OCI-LY7 (cell line): ENCODE results near the gene FHL1. TPM values are rescaled to one million over a fixed set of nuclear protein-coding genes. Genes with fewer than 3 reads are reported as not detected.

Experiments used
- BruUV-seq: library from RNA; stranded (reverse); fragments of 400-500 nt; replicated peaks from 2 replicates; lab custom pipeline; 2021; lab: Mats Ljungman, UMichigan
- CTCF ChIA-PET: fragments of 300-600 bp; sonication (Branson Sonifier 250); formaldehyde crosslinking; loops from one replicate; lab custom pipeline; 2022; ENCODE audit warnings: antibody characterized with exemption; ENCODE audit not compliant: unreplicated experiment; lab: Charles Lee
- POLR2A ChIA-PET: fragments of 300-600 bp; sonication (Branson Sonifier 250); formaldehyde crosslinking; loops from one replicate; lab custom pipeline; 2022; ENCODE audit warnings: antibody characterized with exemption; lab: Charles Lee
- DNase-seq: peaks from one replicate; pipeline ENCODE4 v3.0.0-alpha.2; 2015; ENCODE audit warnings: low spot score
- H2AFZ ChIP-seq: fragments of 200-600 bp; sonication (generic), shearing (Covaris generic); 2 replicates; pipeline ENCODE4 v1.6.1; 2014; ENCODE audit warnings: mild to moderate bottlenecking, antibody characterized with exemption, low read length, moderate library complexity
- H3K27ac ChIP-seq: fragments of 200-600 bp; sonication (generic); 2 replicates; pipeline ENCODE4 v1.5.1; 2014; ENCODE audit warnings: mixed run types, low read depth, mild to moderate bottlenecking, moderate library complexity, low read length, inconsistent platforms; ENCODE audit not compliant: poor library complexity, severe bottlenecking
- H3K36me3 ChIP-seq: fragments of 200-600 bp; sonication (generic); 2 replicates; pipeline ENCODE4 v1.6.1; 2014; ENCODE audit warnings: mild to moderate bottlenecking, antibody characterized with exemption, low read length, moderate library complexity, mixed read lengths; ENCODE audit not compliant: insufficient read depth
- H3K4me1 ChIP-seq: fragments of 200-600 bp; sonication (generic); 2 replicates; pipeline ENCODE4 v1.5.1; 2014; ENCODE audit warnings: mild to moderate bottlenecking, low read length; ENCODE audit not compliant: insufficient read depth, poor library complexity, severe bottlenecking
- H3K4me2 ChIP-seq: fragments of 200-600 bp; sonication (generic); 2 replicates; pipeline ENCODE4 v1.6.1; 2014; ENCODE audit warnings: mild to moderate bottlenecking, low read length
- H3K4me3 ChIP-seq: fragments of 200-600 bp; sonication (generic); 2 replicates; pipeline ENCODE4 v1.5.1; 2014; ENCODE audit warnings: mild to moderate bottlenecking, low read depth, low read length; ENCODE audit not compliant: poor library complexity, severe bottlenecking
- H3K79me2 ChIP-seq: fragments of 200-600 bp; sonication (generic); 2 replicates; pipeline ENCODE4 v1.6.1; 2016; ENCODE audit warnings: low read depth, mild to moderate bottlenecking, low read length, moderate library complexity, mixed read lengths; ENCODE audit not compliant: insufficient read depth
- H3K9me2 ChIP-seq: fragments of 200-600 bp; sonication (generic); 2 replicates; pipeline ENCODE4 v1.6.1; 2016; ENCODE audit warnings: mild to moderate bottlenecking, low read length, mixed read lengths; ENCODE audit not compliant: insufficient read depth
- H3K9me3 ChIP-seq: fragments of 200-600 bp; sonication (generic); 2 replicates; pipeline ENCODE4 v1.6.1; 2014; ENCODE audit warnings: mild to moderate bottlenecking, mixed run types, low read length, mixed read lengths
- H4K20me1 ChIP-seq: fragments of 200-600 bp; sonication (generic); 2 replicates; pipeline ENCODE4 v1.6.1; 2014; ENCODE audit warnings: mild to moderate bottlenecking, antibody characterized with exemption, low read length, moderate library complexity, mixed read lengths; ENCODE audit not compliant: insufficient read depth
- CTCF ChIP-seq: fragments of 200-600 bp; sonication (generic); conservative IDR thresholded peaks from 2 replicates; pipeline ENCODE4 v1.5.1; 2014; ENCODE audit warnings: mild to moderate bottlenecking, antibody characterized with exemption, low read length, moderate library complexity, mixed read lengths
- EZH2phosphoT487 ChIP-seq: fragments of 200-600 bp; sonication (generic); IDR thresholded peaks from 2 replicates; pipeline ENCODE4 v1.6.1; 2018; ENCODE audit warnings: low read depth, borderline replicate concordance, mild to moderate bottlenecking, mixed run types, antibody characterized with exemption, low read length, moderate library complexity, mixed read lengths
- intact Hi-C: fragments of 100-400 bp; cut with micrococcal nuclease; formaldehyde crosslinking; loops from one replicate; pipeline ENCODE4 v1.10.0; 2022; ENCODE audit not compliant: unreplicated experiment
- total RNA-seq, 2 experiments: library from RNA; depleted of rRNA in 1 of 2; stranded (reverse); fragments of >200 nt in 1 of 2; shearing (Covaris generic) in 1 of 2; gene quantifications; 2 replicates each; pipeline ENCODE4 v1.2.3, GENCODE V29; 2014 to 2022

FHL1 gene
- total RNA-seq, 2 experiments from 2014 or later, result 1.4 TPM; not detected in 1

- POLR2A ChIA-PET, result no interaction called here
- H3K9me3 ChIP-seq, result no peaks in the 10 kb centered on the region
- intact Hi-C loops, result no loop called here
- H3K36me3 ChIP-seq, result no peaks in the 10 kb centered on the region
- no peak overlapping the region for H3K4me2 ChIP-seq
- no peak overlapping the region for H3K4me3 ChIP-seq
- H3K9me2 ChIP-seq, result no peaks in the 10 kb centered on the region
- H3K79me2 ChIP-seq, result no peaks in the 10 kb centered on the region
- H3K27ac ChIP-seq, result no peak overlapping the region
- TF ChIP-seq CTCF (no peak), EZH2phosphoT487 (no peak)
- CTCF ChIA-PET, result no interaction called here
- no peaks in the 10 kb centered on the region for H3K4me1 ChIP-seq
- H4K20me1 ChIP-seq, result no peaks in the 10 kb centered on the region
- DNase-seq, result no peak
- H2AFZ ChIP-seq, result no peak overlapping the region
- no TSS peak for BruUV-seq
Observed at GRCh38 chrX:136185401-136186022, 38.2 kb downstream of the FHL1 start.

- H3K4me2 ChIP-seq, result no peak overlapping the region
- CTCF ChIA-PET, result no interaction called here
- BruUV-seq, result no TSS peak
Observed at GRCh38 chrX:136186023-136186413, 38.7 kb downstream of the FHL1 start.

More at GRCh38 chrX:136186023-136186413, 38.7 kb downstream of the FHL1 start:
- H2AFZ ChIP-seq, result no peak overlapping the region
- no peak for DNase-seq
- H3K4me1 ChIP-seq, result no peaks in the 10 kb centered on the region
- H3K4me3 ChIP-seq, result no peak overlapping the region
- no peaks in the 10 kb centered on the region for H3K79me2 ChIP-seq
- intact Hi-C loops, result no loop called here
- POLR2A ChIA-PET, result no interaction called here
- TF ChIP-seq CTCF, result no peak
- TF ChIP-seq EZH2phosphoT487, result no peak
- no peaks in the 10 kb centered on the region for H3K9me2 ChIP-seq
- H3K9me3 ChIP-seq, result no peaks in the 10 kb centered on the region
- H4K20me1 ChIP-seq, result no peaks in the 10 kb centered on the region
- no peak overlapping the region for H3K27ac ChIP-seq
- no peaks in the 10 kb centered on the region for H3K36me3 ChIP-seq
